Measurements from ENCODE around the gene PEX14.

PEX14 gene

DNA sequence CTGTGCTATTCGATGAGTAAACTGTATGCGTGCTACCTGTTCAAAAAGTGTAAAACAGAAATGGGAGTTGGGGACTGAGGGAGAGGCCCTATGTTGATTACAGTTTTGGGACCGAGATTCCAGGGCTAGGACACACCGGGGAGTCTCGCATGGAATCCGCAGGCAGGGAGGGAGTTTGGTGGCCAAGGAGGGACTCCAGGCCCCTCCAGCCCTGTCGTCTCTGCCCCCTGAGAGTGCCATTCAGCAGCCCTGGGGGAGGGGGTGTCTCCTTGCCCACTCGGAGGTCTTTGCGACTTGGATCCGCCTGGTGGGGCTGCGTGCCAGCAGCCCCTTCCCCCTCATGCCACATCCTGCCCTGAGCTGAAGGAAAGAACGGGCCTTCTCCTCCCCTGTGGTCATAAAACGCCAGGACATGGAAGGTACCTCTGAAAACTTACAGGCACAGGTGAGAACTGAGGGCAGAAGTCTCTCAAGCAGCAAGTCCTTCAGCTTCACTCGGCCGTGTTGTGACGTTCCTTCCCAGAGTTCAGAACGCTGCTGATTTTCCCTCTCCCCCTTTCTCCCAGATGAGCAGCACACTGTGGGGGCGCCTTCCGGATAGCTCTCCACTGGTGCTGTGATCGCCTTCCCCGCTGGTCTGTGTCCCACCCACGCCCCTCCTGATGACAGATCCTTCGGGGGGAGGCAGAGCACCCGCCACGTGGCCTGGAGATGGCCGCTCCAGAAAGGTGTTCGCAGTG, 141.4 kb downstream of the PEX14 start:
- DNase-seq (ENCODE audit: low read depth, low spot score), result no peak

- DNase-seq (ENCODE audit: low read depth, low spot score), result no peak
Observed at GRCh38 chr1:10616696-10617095, 141.9 kb downstream of the PEX14 start.

- no peak for DNase-seq (ENCODE audit: low read depth, low spot score)
Observed at GRCh38 chr1:10617318-10617717, 142.6 kb downstream of the PEX14 start.

DNA sequence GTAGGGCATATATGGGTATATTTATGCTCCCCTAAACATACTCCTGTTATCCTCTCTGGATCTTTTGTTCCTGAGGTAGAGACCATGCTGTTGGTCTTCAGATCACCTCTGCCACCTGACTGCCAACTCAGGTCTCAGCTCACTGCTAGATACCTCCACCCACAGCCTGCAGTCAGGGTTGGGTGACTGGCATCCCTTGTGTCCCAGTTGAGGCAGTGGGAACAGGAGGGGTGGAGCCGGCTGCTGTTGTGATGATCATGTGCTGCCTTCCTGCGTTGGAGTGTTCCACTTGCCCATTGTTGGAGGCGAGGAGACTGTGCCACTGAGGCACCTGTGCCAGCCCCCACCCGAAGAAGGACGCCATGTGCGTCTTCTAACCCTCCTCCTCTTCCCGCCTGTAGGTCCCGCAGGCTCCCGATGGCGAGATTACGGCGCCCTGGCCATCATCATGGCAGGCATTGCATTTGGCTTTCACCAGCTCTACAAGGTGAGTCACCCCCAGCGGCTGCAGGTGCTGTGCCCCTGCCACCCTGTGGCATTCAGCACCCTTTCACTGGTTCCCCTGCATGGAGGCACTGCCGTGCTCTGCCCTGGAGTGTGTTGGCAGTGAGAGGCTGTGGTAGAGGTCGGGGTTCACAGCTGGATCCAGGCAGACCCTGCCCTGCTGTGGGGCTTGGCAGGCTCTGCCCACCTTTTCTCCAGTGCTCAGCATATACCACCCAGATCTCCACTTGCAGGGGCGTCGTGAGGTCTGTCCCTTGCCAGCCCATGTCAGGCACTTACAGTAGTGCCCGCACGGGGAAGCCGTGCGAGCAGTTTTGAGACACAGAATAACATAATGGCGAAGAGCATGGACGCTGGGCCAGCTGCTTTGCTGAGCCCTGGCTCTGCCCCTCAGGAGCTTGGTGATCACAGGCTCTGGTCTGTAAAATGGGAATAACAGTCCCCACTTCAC, 143.5 kb downstream of the PEX14 start:
- DNase-seq (ENCODE audit: low read depth, low spot score), result no peak

DNA sequence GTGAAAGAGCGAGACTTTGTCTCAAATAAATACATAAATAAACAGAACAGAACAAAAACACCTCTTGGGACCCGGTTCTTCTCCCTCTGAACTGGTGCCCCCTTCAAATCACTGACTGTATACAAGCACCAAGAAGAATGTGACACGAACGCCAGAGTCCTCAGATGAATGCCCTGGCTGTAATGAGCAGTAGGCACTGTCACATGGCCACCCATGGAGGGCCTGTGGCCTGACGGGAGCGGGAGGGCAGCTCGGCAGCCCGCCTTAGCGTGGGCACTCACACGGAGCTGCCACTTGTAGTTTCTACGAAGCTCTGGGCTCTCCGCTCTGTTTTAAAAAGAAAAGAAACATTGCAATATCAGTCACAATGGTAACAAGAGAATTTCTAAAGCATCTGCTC, 146.0 kb downstream of the PEX14 start:
- DNase-seq (ENCODE audit: low read depth, low spot score), result no peak

- no peak for DNase-seq (ENCODE audit: low read depth, low spot score)
Observed at GRCh38 chr1:10621906-10622305, 147.2 kb downstream of the PEX14 start.

DNA sequence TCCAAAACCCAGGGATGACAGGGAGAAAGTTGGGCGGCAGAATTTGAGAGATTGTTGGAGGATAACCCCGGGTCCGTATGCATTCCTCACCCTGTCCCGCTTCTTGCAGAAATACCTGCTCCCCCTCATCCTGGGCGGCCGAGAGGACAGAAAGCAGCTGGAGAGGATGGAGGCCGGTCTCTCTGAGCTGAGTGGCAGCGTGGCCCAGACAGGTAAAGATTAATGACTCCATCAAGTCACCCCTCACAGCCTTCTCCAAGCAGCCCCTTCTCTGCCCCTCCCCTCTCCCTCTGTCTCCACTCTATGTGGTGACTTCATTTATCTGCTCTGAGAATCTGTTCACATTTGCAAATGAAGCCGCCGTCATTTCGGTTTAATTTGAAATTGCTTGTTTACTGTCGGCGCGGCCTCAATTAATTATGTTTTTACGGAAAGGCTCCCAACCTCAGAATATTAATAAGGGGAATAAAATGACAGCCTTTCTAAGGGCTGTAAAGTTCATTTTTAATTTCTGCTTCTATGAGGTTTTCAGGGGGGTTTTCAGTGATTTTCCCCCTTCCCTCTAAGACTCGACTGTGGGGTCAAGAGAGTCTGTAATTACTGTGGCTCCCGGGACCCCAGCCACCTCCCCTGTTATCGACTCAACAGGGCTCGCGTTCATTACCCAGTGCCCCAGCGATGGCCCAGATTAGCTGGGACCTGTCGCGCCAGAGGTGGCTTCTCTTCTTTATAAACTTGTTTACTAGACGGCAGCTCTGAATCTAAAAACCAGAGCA, 148.3 kb downstream of the PEX14 start:
- DNase-seq (ENCODE audit: low read depth, low spot score), result no peak

DNA sequence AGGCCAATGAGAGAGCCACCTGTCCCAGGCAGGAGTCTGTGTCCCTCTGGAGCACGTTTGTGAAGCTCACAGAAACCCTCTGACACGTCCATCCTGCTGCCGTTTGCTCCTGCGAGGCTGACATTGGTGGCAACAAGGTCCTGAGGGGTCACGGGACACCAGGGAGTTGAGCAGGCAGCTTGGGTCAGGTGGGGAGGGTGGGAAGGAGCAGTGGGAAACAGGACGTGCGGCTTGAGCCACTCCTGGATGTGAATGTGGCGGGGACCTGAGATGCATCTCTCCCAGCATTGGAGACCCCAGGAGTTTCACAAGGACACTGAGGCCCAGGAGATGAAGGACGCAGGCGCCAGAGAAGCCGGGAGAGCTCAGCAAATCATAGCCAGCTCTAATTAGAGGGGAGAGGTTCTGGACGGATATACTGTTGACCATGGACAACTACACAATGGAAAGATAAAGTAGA, 149.0 kb downstream of the PEX14 start:
- no peak for DNase-seq (ENCODE audit: low read depth, low spot score)

DNA sequence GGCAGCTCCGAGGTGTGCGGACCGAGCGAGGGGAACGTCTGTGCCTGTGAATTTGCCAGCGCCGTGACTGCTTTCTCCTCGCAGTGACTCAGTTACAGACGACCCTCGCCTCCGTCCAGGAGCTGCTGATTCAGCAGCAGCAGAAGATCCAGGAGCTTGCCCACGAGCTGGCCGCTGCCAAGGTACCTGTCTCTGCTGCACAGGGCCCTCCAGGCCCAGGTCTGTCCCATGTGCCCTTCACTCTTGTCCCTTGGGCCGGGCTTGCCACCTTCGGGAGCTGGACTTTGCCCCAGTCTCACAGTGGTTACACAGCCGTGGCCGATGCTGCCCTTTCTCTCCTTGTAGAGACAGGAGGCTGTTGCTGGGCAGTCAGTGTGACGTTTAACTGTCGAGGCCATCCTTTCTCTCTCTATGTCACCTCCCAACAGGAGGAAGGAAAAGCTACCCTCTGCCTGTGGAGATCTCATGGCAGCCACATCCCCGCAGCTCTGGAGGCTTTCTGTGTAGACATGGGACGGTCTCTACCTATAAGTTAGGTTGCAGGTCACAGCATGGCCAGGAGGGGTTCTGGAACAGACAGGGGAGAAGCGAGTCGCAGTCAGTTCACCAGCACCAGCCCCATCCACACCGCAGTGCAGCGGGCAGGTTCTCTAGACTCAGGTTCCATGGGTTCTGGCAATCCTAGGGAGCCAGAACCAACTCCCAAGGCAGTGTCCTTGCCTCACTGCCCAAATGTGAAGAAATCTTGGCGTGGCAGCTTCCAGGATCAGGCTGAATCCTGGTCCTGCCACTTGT, 149.7 kb downstream of the PEX14 start:
- no peak for DNase-seq (ENCODE audit: low read depth, low spot score)

DNA sequence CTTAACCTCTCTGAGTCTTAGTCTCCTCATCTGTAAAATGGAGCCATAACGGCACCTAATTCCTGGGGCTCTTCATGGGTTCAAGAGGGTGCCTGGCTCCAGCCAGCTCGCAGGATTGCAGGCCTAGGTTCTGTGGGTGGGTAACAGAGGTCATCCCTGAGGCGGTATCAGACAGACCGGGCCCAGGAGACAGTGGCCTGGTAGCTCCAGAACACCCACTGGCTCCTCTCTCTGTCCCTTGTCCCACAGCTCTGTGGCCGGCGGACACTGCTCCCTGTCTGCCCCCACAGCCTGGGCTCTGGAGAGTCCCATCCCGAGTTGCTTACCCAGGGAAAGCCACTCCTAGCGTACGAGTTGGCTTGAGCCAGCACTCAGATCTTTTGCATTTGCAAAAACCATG, 150.3 kb downstream of the PEX14 start:
- DNase-seq (ENCODE audit: low read depth, low spot score), result no peak

GRCh38 chr1:10625554-10625953, 150.8 kb downstream of the PEX14 start:
- no peak for DNase-seq (ENCODE audit: low read depth, low spot score)

DNA sequence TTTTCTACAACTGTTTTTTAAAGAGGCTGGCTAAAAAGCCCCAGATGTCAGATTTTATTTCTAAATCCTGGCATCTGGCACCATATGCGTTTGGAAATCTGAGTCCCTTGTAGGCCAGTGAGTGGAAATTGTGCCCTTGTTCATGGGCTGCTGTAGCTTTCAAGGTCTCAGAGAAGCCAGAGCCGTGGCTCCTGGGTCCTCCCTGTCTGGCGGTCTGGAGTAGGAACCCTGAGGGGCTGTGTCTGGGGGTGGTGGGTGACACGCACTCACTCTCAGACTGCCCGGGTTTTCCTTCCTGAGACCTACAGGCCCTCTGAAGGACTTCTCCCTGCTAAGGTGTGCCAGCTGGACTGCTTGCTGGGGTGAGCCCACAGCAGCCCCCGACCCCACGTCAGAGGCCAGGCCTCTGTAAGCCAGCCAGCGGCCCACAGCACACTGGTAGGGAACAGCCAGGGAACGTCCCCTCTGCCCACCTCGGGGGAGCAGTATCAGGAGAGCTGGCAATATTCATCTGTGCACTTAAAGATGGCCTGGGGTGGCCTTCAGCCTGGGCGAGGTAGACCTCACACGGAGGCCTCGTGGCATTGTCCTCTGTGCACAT, 151.5 kb downstream of the PEX14 start:
- no peak for DNase-seq (ENCODE audit: low read depth, low spot score)

DNA sequence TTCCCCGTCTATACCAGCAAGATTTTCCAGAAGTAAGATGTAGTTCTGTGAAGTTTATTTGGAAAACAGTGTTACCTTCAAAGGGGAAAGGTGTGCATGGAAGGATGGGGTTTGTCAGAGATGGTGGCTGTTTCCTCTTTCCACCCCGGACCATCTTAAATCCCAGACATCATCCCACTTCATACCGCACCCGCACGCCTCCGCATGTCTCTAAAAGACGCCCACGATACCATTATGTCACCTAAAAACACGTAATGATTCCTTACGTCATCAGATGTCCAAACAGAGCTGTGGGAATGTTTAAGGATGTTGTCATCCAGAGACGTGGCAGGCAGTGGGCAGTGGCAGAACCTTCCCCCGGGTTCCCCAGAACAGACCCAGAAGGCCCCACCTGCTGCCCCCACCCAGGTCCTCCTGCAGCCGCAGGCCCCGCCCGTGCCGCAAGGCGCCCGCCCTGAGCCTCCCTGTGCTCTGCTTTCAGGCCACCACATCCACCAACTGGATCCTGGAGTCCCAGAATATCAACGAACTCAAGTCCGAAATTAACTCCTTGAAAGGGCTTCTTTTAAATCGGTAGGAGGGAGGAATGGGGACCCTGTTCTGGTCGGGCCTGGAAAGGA, 152.2 kb downstream of the PEX14 start:
- no peak for DNase-seq (ENCODE audit: low read depth, low spot score)

DNA sequence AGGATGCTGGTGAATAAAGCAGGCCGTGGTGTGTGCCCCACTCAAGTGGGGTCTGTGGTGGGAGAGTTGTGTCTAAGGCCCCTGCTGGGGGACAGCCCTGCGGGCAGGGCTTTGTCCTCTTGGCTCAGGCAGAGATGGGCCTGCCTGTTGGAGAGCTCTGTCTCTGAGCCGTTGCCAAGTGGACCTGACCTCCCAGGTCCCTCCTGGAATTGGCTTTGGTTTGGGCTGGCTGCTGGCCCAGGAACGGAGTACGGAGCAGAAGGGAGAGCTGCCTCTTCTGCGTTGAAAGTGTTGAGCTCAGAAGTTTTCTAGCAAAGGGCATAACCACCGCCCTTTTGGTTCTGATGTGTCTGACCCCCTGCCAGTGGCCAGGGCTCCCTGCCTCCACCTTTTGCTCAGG, 153.9 kb downstream of the PEX14 start:
- no peak for DNase-seq (ENCODE audit: low read depth, low spot score)

DNA sequence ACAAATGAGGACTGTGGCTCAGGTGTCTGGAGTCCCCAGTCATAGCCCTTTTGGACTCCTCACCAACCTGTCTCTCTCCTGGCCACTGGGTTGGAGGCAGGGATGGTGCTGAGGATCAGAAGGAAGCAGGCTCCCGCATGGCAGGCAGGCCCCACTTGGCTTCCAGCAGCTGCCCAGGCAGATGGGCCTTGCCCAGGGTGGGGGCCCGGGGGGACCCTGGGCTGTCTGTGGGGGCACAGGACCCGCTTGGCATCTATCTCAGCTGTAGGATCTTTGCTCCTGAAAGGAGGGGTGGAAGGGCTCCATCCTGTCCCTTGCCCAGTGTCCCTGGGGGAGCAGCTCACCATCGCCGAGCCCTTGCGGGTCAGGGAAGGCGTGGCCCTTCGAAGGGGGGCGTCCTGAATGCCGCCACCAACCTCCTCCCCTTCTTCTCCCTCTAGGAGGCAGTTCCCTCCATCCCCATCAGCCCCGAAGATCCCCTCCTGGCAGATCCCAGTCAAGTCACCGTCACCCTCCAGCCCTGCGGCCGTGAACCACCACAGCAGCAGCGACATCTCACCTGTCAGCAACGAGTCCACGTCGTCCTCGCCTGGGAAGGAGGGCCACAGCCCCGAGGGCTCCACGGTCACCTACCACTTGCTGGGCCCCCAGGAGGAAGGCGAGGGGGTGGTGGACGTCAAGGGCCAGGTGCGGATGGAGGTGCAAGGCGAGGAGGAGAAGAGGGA, 154.5 kb downstream of the PEX14 start:
- DNase-seq (ENCODE audit: low read depth, low spot score), result no peak

DNA sequence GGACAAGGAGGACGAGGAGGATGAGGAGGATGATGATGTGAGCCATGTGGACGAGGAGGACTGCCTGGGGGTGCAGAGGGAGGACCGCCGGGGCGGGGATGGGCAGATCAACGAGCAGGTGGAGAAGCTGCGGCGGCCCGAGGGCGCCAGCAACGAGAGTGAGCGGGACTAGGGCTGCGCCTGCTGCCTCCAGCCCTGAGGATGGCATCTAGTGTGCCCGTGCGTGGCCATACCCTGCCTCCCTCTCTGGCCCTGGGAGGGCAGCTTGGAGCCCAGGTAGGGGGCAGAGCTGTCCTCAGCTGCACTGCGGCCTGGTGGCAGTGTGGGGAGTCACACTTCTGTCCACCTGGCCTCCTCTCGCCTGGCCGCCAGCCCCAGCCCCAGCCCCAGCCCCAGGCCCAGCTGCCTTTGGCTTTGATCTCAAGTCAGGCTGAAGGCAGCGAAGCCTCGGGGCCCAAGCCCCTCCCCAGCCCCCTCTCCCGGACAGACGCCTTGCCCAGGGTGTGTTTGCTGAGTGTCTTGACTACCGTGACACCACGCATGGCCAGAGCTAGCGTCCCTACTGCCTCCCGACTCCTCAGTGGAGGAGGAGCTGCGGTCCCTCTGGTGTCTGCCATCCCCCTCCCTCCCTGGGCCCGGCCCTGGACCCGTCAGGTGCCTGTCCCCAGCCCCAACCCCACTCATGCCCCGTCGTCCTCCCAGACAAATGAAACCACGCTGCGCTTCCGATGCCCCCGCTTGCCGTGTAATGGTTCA, 155.2 kb downstream of the PEX14 start:
- no peak for DNase-seq (ENCODE audit: low read depth, low spot score)

DNA sequence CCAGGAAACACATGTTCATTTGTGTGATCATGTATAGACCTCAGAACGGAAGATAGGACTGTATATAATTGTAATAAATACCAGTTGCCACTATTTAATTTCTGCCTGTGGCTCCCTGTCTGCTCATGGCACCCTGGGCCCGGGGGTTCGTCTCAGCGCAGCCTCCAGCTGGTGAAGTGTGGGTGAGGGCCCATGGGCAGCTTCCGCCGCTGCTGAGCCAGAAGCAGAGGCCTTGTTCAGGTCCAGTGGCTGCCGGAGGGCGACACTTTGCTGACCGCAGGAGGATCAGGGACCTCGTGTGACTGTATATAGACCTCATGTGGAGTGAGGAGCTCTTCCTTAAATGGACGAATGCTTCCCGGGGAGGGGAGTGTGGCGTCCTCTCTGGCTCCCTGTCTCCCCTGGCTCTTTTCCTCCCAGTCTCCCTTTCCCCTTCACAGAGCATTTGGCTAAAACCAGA, 155.9 kb downstream of the PEX14 start:
- DNase-seq (ENCODE audit: low read depth, low spot score), result no peak

DNA sequence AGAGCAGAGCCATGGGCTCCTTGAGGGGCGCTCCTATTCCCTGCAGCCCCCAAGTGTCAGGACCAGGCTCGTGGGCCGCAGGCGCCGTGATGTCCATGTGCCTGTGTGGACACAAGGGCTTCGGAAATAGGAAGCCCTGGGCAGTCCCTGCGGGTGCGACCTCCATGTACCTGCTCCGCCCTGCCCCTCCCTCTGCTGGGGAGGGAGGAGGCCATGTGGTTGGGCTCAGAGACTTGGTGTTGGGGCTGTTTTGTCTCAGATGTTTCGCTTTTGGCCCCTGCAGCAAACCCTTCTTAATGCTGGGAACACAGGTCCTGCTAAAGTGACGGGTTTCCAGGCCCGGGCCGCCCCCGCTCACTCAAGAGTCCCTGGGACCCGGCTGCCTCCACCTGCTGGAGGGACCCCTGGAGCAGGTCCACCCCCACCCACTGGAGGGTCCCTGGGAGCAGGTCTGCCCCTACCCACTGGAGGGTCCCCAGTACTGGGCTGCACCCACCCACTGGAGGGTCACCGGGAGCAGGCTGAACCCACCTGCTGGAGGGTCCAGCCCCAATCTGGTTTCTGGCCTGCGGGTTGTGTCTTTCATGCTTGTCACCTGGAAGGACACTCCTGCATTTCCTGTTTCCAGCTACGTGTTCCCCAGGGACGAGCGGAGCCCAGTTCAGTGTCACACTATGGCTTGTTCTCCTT, 156.5 kb downstream of the PEX14 start:
- no peak for DNase-seq (ENCODE audit: low read depth, low spot score)
